ENCODE measurements around the gene FBLN1.
"Not testable (repeated sequence)": the region's sequence is repeated elsewhere in the genome, so short reads cannot be mapped to it uniquely, and the experiment has no call there.

The FBLN1 gene

DNA sequence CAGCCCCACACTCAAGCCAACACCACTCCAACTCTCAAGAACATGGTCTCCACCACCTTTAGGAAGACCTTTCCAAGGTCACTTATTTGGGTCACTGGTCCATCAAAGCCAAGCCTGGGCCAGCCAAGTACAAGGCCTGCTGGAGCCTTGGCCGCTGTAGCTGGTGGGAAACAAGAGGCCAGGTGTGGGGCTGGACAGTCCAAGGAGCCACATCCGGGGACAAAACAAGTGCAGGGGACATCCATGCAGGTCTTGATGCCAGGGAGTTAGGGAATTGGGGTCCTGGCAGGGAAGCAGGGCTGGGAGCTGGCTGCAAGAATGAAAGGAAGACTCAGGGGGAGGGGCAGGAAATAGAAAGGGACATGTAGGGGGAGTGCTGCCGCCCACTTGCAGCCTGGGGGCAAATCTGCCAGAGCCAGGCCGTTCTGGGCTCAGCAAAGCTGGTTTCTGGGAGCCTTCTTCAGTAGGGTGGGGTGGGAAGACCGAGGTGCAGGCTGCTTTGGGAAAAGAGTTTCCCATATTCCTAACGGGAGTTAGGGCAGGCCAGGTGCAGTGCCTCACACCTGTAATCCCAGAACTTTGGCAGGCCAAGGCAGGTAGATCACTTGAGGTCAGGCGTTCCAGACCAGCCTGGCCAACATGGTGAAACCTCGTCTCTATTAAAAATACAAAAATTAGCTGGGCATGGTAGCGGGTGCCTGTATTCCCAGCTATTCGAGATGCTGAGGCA, 99.5 kb downstream of the FBLN1 start:
- in situ Hi-C loops (cut with MboI; ENCODE audit: low sequenced_read_pairs) = no loop called here

DNA sequence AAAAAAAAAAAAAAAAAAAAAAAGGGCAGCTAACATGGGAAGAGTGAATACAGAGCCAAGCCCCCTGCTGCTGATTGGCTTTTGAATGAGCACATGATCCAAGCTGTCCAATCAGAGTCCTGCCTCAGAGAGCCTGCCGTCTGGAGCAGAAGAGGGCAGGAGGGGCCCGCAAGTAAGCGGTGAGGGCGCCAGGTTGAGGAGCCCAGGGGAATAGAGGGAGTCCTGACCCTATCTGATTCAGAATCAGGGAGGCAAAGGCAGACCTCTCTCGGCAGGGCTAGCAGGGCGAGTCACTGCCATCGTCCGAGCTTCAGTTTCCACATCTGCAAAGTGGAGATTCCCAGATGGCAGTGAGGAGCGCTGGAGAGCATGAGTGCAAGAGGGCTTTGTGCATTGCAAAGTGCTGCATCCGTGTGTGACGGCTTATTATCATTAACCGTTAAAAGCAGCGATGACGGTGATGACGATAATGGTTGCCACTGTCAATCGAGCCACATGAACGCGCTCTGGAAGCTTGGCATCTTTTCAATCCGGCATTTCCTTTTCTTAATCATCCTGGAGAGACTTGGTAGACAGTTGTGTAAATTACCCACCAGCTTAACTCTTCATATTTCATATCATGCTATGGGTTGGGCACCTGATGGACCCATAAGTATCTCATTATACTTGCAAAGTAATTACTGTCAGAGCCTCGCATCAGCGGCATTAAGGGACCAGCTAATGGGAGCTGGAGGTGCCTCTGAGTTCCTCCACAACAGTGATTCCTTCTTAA, 100.3 kb downstream of the FBLN1 start:
- in situ Hi-C loops (cut with MboI; ENCODE audit: low sequenced_read_pairs) = no loop called here

GRCh38 chr22:45603619-45604018, 100.9 kb downstream of the FBLN1 start:
- in situ Hi-C loops (cut with MboI; ENCODE audit: low sequenced_read_pairs) = no loop called here

- in situ Hi-C loops (cut with MboI; ENCODE audit: low sequenced_read_pairs) = not testable (repeated sequence)
Observed at GRCh38 chr22:45608045-45608444, 105.4 kb downstream of the FBLN1 start.

GRCh38 chr22:45608763-45609180, 106.1 kb downstream of the FBLN1 start:
- in situ Hi-C loops (cut with MboI; ENCODE audit: low sequenced_read_pairs) = no loop called here

GRCh38 chr22:45612451-45612901, 109.8 kb downstream of the FBLN1 start:
- in situ Hi-C loops (cut with MboI; ENCODE audit: low sequenced_read_pairs) = no loop called here

DNA sequence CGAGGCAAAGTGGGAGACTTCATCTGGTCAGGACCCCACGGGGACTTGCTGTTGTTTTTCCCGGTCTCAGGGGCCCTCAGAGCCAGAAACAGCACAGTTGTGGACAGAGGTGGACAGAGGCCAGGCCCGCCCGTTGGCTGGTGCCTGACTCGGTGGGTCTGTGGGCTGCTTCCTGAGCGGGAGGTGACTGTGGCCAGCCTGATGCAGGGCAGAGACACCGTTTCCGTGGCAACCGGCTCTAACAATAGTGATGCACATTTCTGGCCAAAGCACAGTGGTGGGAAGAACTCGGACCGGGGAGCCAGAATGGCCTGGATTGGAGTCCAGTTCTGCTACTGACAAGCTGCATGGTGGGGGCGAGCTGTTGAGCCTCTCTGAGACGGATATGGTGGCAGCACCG, 110.3 kb downstream of the FBLN1 start:
- in situ Hi-C loops (cut with MboI; ENCODE audit: low sequenced_read_pairs) = no loop called here

DNA sequence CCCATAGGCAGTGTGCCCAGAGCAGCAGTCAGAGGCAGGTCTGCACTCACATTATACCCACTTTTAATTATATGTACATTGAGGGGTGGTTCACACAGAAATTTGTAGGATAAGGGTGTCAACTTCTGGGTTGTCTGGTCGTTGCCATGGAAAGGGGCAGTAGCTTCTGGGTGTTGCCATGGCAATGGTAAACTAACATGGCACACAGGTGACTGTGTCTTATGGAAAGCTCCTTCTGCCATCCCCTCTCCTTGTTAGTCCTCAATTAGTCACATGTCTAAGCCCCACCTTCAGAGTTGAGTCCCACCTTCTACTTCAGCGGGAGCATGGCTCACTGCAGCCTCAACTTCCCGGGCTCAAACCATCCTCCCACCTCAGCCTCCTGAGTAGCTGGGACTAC, 112.7 kb downstream of the FBLN1 start:
- in situ Hi-C loops (cut with MboI; ENCODE audit: low sequenced_read_pairs) = no loop called here

GRCh38 chr22:45616432-45616831, 113.7 kb downstream of the FBLN1 start:
- in situ Hi-C loops (cut with MboI; ENCODE audit: low sequenced_read_pairs) = no loop called here

- in situ Hi-C loops (cut with MboI; ENCODE audit: low sequenced_read_pairs) = no loop called here
Observed at GRCh38 chr22:45617948-45618347, 115.3 kb downstream of the FBLN1 start.

- in situ Hi-C loops (cut with MboI; ENCODE audit: low sequenced_read_pairs) = no loop called here
Observed at GRCh38 chr22:45620706-45621105, 118.0 kb downstream of the FBLN1 start.

DNA sequence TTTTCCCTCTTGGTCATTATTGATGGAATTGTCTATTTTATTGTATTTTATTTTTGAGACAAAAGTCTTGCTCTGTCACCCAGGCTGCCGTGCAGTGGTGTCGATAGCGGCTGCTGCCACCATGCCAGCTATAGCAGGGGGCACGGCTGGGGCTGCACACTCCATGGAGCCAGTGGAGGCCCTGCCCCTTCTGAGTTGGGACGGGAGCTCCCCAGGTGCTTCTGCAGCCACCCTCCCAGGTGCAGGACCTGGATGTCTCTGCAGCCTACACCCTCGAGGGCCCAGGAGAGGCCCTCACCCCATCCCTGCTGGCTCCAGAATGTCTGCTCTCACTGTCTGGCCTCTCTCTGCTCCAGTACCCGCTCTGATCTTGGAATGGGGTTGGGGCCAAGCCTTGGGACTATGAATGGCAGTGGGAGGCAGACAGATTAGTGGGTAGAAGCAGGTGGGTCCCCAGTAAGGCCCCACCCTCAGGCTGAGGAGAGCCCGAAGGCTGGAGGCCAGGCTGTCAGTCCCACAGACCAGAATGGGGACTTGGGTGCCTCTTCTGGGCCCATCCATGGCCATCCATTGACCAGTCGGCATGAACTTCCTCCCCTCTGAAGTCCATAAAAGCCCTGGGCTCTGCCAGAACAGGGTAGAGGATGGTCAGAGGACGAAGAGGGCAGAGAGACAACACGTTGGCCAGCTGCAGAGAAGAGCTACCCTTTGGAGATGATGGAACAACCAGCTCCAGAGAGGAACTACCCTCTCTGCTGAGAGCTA, 119.3 kb downstream of the FBLN1 start:
- in situ Hi-C loops (cut with MboI; ENCODE audit: low sequenced_read_pairs) = no loop called here

- in situ Hi-C loops (cut with MboI; ENCODE audit: low sequenced_read_pairs) = not testable (repeated sequence)
Observed at GRCh38 chr22:45623464-45624145, 120.9 kb downstream of the FBLN1 start.

DNA sequence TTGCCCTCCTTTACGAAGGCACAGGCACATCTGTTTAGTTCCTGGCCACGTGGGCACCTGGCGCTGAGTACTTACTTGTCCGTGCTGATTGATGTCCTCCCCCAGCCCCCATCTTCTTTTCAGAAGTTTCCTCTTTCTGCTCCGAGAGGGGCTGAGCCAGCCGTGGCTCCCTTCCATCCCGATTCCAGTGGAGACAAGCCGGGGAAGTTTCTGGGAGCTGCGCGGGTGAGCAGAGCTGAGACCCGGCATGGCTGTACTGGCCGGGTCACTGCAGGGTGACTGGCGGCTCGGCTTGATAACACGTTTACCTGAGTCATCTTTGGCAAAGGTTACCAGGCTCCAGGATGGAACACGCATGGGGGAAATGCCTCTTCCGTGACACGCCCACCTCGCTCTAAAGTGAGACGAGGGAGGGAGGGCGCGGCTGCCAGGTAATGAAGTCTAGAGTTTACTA, 123.5 kb downstream of the FBLN1 start:
- in situ Hi-C loops (cut with MboI; ENCODE audit: low sequenced_read_pairs) = no loop called here

GRCh38 chr22:45627489-45628233, 125.0 kb downstream of the FBLN1 start:
- in situ Hi-C loops (cut with MboI; ENCODE audit: low sequenced_read_pairs) = no loop called here

GRCh38 chr22:45628515-45628914, 125.8 kb downstream of the FBLN1 start:
- in situ Hi-C loops (cut with MboI; ENCODE audit: low sequenced_read_pairs) = no loop called here

DNA sequence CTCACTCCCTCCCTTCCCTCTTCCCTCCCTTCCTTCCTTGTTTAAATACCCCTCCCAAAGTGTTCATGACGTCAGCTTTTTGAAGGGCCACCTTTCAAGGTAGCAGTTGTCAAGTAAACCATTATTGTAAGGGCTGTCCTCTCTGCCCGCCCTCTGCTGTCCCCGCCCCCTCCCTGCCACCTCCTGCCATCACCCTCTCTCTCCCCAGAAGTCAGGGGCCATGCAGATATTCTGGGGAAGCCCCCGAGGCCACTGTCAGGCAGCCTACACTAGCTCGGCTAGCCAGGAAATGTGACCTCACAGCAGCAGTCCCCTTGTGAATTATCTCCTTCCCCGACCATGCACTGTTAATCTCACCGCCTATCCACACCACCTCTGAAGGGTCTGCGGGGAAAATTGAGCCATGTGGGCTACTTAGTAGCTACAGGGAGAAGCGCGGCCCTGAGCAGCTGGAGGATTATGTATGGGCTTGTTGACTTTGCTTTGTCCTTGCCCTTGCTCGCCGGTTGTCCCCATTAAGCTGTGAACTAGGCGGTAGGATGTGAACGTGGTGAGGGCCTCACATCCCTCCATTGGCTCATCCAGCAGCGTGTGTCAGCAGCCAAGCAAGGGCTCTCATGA, 126.9 kb downstream of the FBLN1 start:
- in situ Hi-C loops (cut with MboI; ENCODE audit: low sequenced_read_pairs) = no loop called here

GRCh38 chr22:45630436-45630835, 127.8 kb downstream of the FBLN1 start:
- in situ Hi-C loops (cut with MboI; ENCODE audit: low sequenced_read_pairs) = no loop called here

DNA sequence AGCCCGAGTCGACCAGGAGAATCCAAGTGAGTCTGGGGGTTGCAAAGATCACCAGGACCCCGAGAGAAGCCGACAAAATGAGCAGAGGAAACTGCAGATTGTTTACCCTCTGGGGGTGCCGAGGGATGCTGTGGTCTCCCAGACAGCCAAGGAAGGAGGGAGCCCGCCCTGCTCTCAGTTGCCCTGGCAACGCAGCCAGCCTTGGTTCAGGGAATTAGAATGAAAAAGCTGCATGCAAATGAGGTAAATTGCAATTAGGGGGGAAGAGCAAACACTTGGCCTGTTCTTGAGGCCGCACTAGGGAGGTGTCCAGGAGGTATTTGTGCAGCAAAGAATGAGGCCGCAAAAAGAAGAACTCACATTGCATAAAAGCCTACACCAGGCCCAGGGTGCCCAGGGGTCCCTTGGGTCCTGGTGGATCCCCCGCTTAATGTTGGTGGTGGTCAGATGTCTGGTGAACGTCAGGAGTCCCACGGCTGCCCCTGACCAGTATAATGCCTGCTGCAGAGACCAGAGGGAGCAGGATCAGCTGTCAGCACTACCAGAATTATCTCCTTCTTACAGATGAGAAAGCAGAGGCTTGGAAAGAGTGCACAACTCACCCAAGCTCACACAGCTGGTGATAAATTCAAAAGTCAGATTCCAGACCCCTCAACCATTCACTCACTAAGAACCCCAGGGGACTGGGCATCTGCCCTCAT, 128.6 kb downstream of the FBLN1 start:
- in situ Hi-C loops (cut with MboI; ENCODE audit: low sequenced_read_pairs) = no loop called here
